B cell (primary cell): ENCODE data around the gene ZNF836. TPM values are rescaled to one million over a fixed set of nuclear protein-coding genes. Genes with fewer than 3 reads are reported as not detected.

Experiments used
- ATAC-seq: fragments of 200-7000 bp; cut with Tn5 transposase; one replicate; pipeline ENCODE4 v1.10.0; 2021; ENCODE audit warnings: low read depth, mild to moderate bottlenecking, moderate number of reproducible peaks, moderate library complexity
- CTCF ChIA-PET: fragments of 350-600 bp; sonication (Branson Sonifier 250); formaldehyde crosslinking; loops from one replicate; lab custom pipeline; 2021; ENCODE audit warnings: antibody characterized with exemption, inconsistent platforms; lab: Charles Lee
- POLR2A ChIA-PET: fragments of 350-600 bp; sonication (Branson Sonifier 250); formaldehyde crosslinking; loops from one replicate; lab custom pipeline; 2021; ENCODE audit warnings: antibody characterized with exemption; lab: Charles Lee
- DNase-seq: peaks from one replicate; pipeline ENCODE4 v3.0.0; 2013
- H2AFZ ChIP-seq: 2 replicates; pipeline ENCODE4 v1.6.1; 2012; ENCODE audit warnings: mild to moderate bottlenecking, low read depth, low read length; ENCODE audit not compliant: insufficient read depth, poor library complexity, severe bottlenecking
- H3K27ac ChIP-seq, 2 donors: 1 replicate in 1 of 2; 2 replicates in 1 of 2; pipeline ENCODE4 v1.5.1; 2012 to 2013; ENCODE audit warnings: low read length in 2 of 2, mild to moderate bottlenecking in 2 of 2, moderate library complexity in 1 of 2
- H3K27me3 ChIP-seq, 4 experiments: fragments of 200-600 bp in 1 of 4; sonication (generic) in 1 of 4; replicated peaks in 1 of 4; 1 replicate in 2 of 4; 2 replicates in 2 of 4; pipeline versions ENCODE4 v1.6.1 to v1.7.0; 2013 to 2016; ENCODE audit warnings: low read length in 3 of 4, mild to moderate bottlenecking in 2 of 4, mixed read lengths in 1 of 4, moderate library complexity in 1 of 4; ENCODE audit not compliant: insufficient read depth in 4 of 4, control insufficient read depth in 3 of 4; ENCODE audit errors: control extremely low read depth in 1 of 4
- H3K36me3 ChIP-seq, 2 experiments: replicated peaks in 1 of 2; 1 replicate in 1 of 2; 2 replicates in 1 of 2; pipeline versions ENCODE4 v1.6.1 to v1.7.1; 2013; ENCODE audit warnings: low read length in 1 of 2; ENCODE audit not compliant: insufficient read depth in 2 of 2, control insufficient read depth in 1 of 2; ENCODE audit errors: control extremely low read depth in 1 of 2, extremely low read depth in 1 of 2
- H3K4me1 ChIP-seq, 2 donors: fragments of 200-600 bp in 1 of 2; sonication (generic) in 1 of 2; 1 replicate in 1 of 2; 2 replicates in 1 of 2; pipeline versions ENCODE4 v1.5.1 to v1.6.1; 2013 to 2017; ENCODE audit warnings: low read length in 2 of 2; ENCODE audit not compliant: control insufficient read depth in 2 of 2, insufficient read depth in 2 of 2
- H3K4me2 ChIP-seq: replicated peaks from 2 replicates; pipeline ENCODE3; 2012; ENCODE audit warnings: mild to moderate bottlenecking, low read depth, low read length; ENCODE audit not compliant: poor library complexity, severe bottlenecking
- H3K4me3 ChIP-seq, 5 experiments: fragments of 200-600 bp in 1 of 5; sonication (generic) in 1 of 5; 1 replicate in 3 of 5; 2 replicates in 2 of 5; pipeline versions ENCODE4 v1.5.1 to v1.7.0; 2011 to 2016; ENCODE audit warnings: low read length in 4 of 5, mild to moderate bottlenecking in 4 of 5, low read depth in 2 of 5, control low read depth in 1 of 5, moderate library complexity in 1 of 5; ENCODE audit not compliant: insufficient read depth in 1 of 5; ENCODE audit errors: control extremely low read depth in 1 of 5, extremely low read depth in 1 of 5
- H3K79me2 ChIP-seq: fragments of 200-600 bp; sonication (generic); one replicate; pipeline ENCODE4 v1.6.0; 2016; ENCODE audit warnings: low read length; ENCODE audit not compliant: control insufficient read depth, insufficient read depth
- H3K9ac ChIP-seq: fragments of 200-600 bp; sonication (generic); 2 replicates; pipeline ENCODE4 v1.6.1; 2017; ENCODE audit warnings: mild to moderate bottlenecking, low read length, moderate library complexity
- H3K9me3 ChIP-seq, 3 donors: one replicate each; pipeline versions ENCODE4 v1.6.1 to v1.7.1; 2013; ENCODE audit warnings: low read length in 2 of 3; ENCODE audit not compliant: control insufficient read depth in 2 of 3, insufficient read depth in 1 of 3; ENCODE audit errors: control extremely low read depth in 1 of 3
- H4K20me1 ChIP-seq: 2 replicates; pipeline ENCODE4 v1.6.0; 2012; ENCODE audit warnings: mild to moderate bottlenecking, low read length; ENCODE audit not compliant: insufficient read depth, control insufficient read depth, poor library complexity, severe bottlenecking
- H3K27ac Mint-ChIP-seq: one replicate; pipeline ENCODE4 v1.8.0; 2021; ENCODE audit warnings: mixed read lengths
- H3K27me3 Mint-ChIP-seq: one replicate; pipeline ENCODE4 v1.8.0; 2021; ENCODE audit warnings: mixed read lengths
- H3K4me1 Mint-ChIP-seq: one replicate; pipeline ENCODE4 v1.8.0; 2021; ENCODE audit warnings: mixed read lengths
- H3K4me3 Mint-ChIP-seq: one replicate; pipeline ENCODE4 v1.8.0; 2021; ENCODE audit warnings: mixed read lengths
- H3K9me3 Mint-ChIP-seq: one replicate; pipeline ENCODE4 v1.8.0; 2022; ENCODE audit warnings: mixed read lengths; ENCODE audit not compliant: insufficient read depth
- CTCF ChIP-seq: fragments of 200-600 bp; IDR thresholded peaks from one replicate; pipeline ENCODE4 v1.8.0; 2022; ENCODE audit warnings: antibody characterized with exemption, mild to moderate bottlenecking
- EZH2 ChIP-seq: IDR thresholded peaks from 2 replicates; pipeline ENCODE4 v1.6.1; 2012; ENCODE audit warnings: borderline replicate concordance, low read depth, mild to moderate bottlenecking, moderate library complexity, low read length; ENCODE audit not compliant: insufficient read depth, poor library complexity, severe bottlenecking
- WGBS: methylation state at CpG from one replicate; pipeline ENCODE4 v1.1.5; 2013; ENCODE audit warnings: missing lambda C conversion rate; ENCODE audit not compliant: insufficient coverage; 5-methylcytosine and 5-hydroxymethylcytosine counted together
- intact Hi-C: fragments of 100-400 bp; cut with micrococcal nuclease; formaldehyde crosslinking; loops from one replicate; pipeline ENCODE4 v1.10.0; 2022
- polyA plus RNA-seq: library from polyadenylated mRNA; depleted of rRNA; stranded (reverse); fragments of >200 nt; gene quantifications from 2 replicates; pipeline ENCODE4 v1.2.3, GENCODE V29; 2012
- total RNA-seq, 2 donors: library from RNA; stranded (reverse); fragments of 120-200 nt in 1 of 2; gene quantifications; 1 replicate in 1 of 2; 2 replicates in 1 of 2; pipeline versions ENCODE4 v1.2.3 to v1.2.4, GENCODE V29; 2013 to 2022

Gene ZNF836
- total and polyA plus RNA-seq, 2 donors (not counting 1 experiment from before 2014, with no cell fraction given), result 8.1 to 46.4 TPM

DNA sequence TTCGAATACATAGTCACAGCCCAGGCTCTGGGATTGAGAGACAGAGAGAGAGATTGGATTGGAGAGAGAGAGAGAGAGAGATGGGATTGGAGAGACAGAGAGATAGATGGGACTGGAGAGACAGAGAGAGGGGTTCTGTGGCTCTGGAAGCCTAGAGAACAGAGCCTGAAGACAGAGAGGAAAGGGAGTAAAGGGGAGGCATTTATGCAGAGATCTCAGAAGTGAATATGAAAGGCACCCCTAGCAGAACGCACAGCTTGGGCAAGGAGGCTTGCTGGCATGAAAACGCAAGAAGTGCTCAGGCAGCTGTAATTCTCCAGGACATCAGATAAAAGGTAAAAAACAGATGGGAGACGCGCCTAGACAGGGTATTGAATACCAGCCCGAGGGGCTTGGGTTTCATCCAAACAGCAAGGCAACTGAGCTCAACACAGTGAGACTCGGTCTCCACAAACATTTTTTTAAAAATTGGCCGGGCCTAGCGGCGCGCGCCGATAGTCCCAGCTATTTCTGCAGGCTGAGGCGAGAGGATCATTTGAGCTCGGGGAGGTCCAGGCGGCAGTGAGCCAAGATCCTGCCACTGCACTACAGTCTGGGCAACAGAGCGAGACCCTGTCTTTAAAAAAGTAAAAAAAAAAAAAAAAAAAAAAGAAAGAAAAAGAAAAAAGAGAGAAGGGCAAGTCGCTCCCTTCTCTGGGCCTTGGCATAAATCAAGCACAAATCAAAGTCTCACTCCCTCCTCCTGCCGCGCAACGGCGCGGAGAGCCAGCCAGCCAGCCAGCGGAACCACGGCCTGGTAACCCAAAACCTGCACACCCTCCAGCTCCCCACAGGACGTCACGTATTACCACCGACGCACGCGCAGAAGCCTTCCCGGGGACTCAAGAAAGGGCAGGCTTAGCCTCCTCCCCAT is 17.7 kb upstream of the ZNF836 start:
- Mint-ChIP-seq H3K4me3 (peak overlapping the region; percentile 99), H3K4me1 (peaks cover 36% of the 10 kb centered on the region), H3K27me3 (no peaks in the 10 kb centered on the region), H3K27ac (peak overlapping the region; percentile 100), H3K9me3 (no peaks in the 10 kb centered on the region)
- intact Hi-C loops, result loop anchor here (1.0 kb wide), 5 partner anchors 18 to 140 kb away; partner anchors contain the start of genes ZNF616, ZNF766 and ZNF836
- Histone ChIP-seq H2AFZ (peak overlapping the region; percentile 81), H3K4me2 (peak overlapping the region; percentile 90), H3K9me3 (peaks cover 0 to 4% (median 0%) of the 10 kb centered on the region in 3 donors), H3K27me3 (no peaks in the 10 kb centered on the region), H3K4me3 (peak overlapping the region; percentile 38 to 76 (median 48)), H3K79me2 (peaks cover 49% of the 10 kb centered on the region), H3K27ac (peak overlapping the region; percentile 86 to 98), H3K9ac (peak overlapping the region; percentile 73), H3K4me1 (peaks cover 35 to 47% of the 10 kb centered on the region in 2 donors), H3K36me3 (peaks cover 0 to 14% of the 10 kb centered on the region in 2 experiments), H4K20me1 (peaks cover 33% of the 10 kb centered on the region)
- no peak for TF ChIP-seq EZH2
- DNase-seq (no peak), ATAC-seq (no peak)
- 10% methylated on average over 30 of the region's 32 CpGs for WGBS
- ChIA-PET CTCF (interaction anchor here (0.7 to 1.9 kb wide), 8 partner anchors 11 to 748 kb away, joined by 3 to 9 read pairs (median 4); partner anchors contain the start of gene ZNF836), POLR2A (interaction anchor here (0.5 to 1.8 kb wide), 15 partner anchors 11 to 2000 kb away, joined by 3 to 31 read pairs (median 4); partner anchors contain the start of genes MBOAT7, MYADM, ZNF614 and ZNF616)

DNA sequence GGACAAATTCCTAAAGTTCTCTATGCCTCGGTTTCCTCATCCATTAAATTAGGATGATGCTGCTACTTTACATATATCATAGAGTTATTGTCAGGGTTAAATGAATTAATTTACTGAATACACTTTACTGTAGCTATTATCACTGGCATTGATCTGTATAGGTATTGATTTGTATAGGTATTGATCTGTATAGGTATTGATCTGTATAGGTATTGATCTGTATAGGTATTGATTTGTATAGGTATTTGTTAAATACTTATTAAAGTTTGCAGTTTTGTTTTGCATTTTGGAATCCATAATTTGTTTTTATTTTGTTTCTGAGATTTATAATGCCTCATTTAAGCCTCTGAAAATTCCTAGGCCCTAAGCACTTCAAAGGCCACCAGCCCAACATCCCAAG is 16.0 kb upstream of the ZNF836 start:
- Histone ChIP-seq H4K20me1 (peaks cover 17% of the 10 kb centered on the region), H2AFZ (no peak overlapping the region), H3K27ac (peak overlapping the region; percentile 86 to 98), H3K9ac (no peak overlapping the region), H3K9me3 (peaks cover 0 to 4% (median 0%) of the 10 kb centered on the region in 3 donors), H3K36me3 (no peaks in the 10 kb centered on the region), H3K4me2 (no peak overlapping the region), H3K79me2 (peaks cover 33% of the 10 kb centered on the region), H3K4me1 (peaks cover 33 to 36% of the 10 kb centered on the region in 2 donors), H3K27me3 (no peaks in the 10 kb centered on the region), H3K4me3 (no peak overlapping the region)
- DNase-seq, result no peak
- ChIA-PET CTCF (interaction anchor here (1.1 kb wide), 1 partner anchor 15 kb away, joined by 5 read pairs; the partner anchor contains the start of gene ZNF836), POLR2A (no interaction called here)
- TF ChIP-seq EZH2 (no peak), CTCF (no peak)
- H3K4me3 Mint-ChIP-seq, result no peak overlapping the region
- intact Hi-C loops, result no loop called here
- H3K4me1 Mint-ChIP-seq, result peaks cover 27% of the 10 kb centered on the region
- WGBS, result no CpG with 5 or more reads among the region's 1 CpG
- no peaks in the 10 kb centered on the region for H3K27me3 Mint-ChIP-seq
- no peak for ATAC-seq
- no peaks in the 10 kb centered on the region for H3K9me3 Mint-ChIP-seq
- no peak overlapping the region for H3K27ac Mint-ChIP-seq
